Measurements from ENCODE around the gene ENOX2.

ENOX2 gene, protein sequence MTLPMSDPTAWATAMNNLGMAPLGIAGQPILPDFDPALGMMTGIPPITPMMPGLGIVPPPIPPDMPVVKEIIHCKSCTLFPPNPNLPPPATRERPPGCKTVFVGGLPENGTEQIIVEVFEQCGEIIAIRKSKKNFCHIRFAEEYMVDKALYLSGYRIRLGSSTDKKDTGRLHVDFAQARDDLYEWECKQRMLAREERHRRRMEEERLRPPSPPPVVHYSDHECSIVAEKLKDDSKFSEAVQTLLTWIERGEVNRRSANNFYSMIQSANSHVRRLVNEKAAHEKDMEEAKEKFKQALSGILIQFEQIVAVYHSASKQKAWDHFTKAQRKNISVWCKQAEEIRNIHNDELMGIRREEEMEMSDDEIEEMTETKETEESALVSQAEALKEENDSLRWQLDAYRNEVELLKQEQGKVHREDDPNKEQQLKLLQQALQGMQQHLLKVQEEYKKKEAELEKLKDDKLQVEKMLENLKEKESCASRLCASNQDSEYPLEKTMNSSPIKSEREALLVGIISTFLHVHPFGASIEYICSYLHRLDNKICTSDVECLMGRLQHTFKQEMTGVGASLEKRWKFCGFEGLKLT

GRCh38 chrX:130902783-130903613 lies at the start of gene ENOX2:
TSS of gene ENOX2 (minus strand) at chrX:130903209. CDS start at chrX:130703216, 199,993 bp downstream.
- peak; percentile 99 for ATAC-seq
- no peak for TF ChIP-seq ZNF8 (CRISPR knock-in tag; IDR thresholded peaks at IDR 0.05)
- 0 out of 2 replicates have a peak, but pooled peaks have one; percentile 38 for TF ChIP-seq ZFP3 (CRISPR knock-in tag; IDR thresholded peaks at IDR 0.05)

GRCh38 chrX:130952266-130953043 lies 49.4 kb upstream of the ENOX2 start:
- no peak for TF ChIP-seq ARNTL (CRISPR knock-in tag; IDR thresholded peaks at IDR 0.05; ENCODE audit: borderline replicate concordance, low read depth)
- ATAC-seq: no peak

DNA sequence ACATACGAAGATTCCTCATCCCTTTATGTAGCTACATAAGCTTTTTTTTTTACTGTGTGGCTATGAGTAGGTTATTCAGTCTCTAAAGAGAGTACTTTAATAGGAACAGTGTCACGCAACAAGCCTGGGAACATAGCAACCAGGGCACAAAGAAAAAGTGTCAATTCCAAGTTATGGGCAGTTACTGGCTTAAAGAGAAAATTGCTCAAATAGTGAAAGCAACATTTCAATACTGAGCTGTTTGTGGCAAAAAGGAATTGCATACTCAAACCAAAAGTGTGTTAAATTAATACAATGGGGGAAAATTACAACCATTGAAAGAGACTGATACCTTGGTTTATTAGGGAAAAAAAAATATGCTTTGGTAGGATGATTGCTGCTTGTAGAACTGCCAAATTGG lies 41.2 kb upstream of the ENOX2 start:
- TF ChIP-seq RARB (CRISPR knock-in tag; IDR thresholded peaks at IDR 0.05) (no peak), ZFP3 (CRISPR knock-in tag; IDR thresholded peaks at IDR 0.05) (no peak), BACH2 (CRISPR knock-in tag; IDR thresholded peaks at IDR 0.05; ENCODE audit: borderline replicate concordance) (no peak), POU6F1 (CRISPR knock-in tag; IDR thresholded peaks at IDR 0.05; ENCODE audit: borderline replicate concordance, low read depth) (no peak), ZNF565 (CRISPR knock-in tag; conservative IDR thresholded peaks at IDR 0.05; ENCODE audit: low read depth) (no peak), ZFP30 (CRISPR knock-in tag; IDR thresholded peaks at IDR 0.05) (no peak), ESRRG (CRISPR knock-in tag; IDR thresholded peaks at IDR 0.05) (no peak), OSR1 (CRISPR knock-in tag; IDR thresholded peaks at IDR 0.05) (no peak), ZNF70 (CRISPR knock-in tag; IDR thresholded peaks at IDR 0.05) (no peak), ZNF8 (CRISPR knock-in tag; IDR thresholded peaks at IDR 0.05) (no peak), ISL1 (CRISPR knock-in tag; IDR thresholded peaks at IDR 0.05) (no peak), TCF4 (CRISPR knock-in tag; IDR thresholded peaks at IDR 0.05; ENCODE audit: borderline replicate concordance) (no peak), ZC3H10 (CRISPR knock-in tag; IDR thresholded peaks at IDR 0.05) (no peak)
- ATAC-seq: no peak

DNA sequence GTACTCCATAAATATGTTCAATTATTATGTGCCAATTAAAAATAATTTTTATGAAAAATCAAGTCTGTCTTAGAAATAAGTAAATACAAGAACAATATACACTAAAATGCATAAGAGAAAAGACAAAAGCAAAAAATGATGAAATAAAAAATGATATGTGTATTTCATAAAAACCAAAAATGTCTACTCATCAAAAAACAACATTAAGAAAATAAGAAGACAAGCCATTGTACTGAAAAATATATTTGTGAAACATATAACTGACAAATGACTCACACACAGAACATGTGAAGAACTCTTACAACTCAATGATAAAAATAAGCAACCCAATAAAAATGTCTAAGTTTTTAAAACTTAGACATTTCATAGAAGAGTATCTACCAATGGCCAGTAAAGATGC lies 34.1 kb upstream of the ENOX2 start:
- ATAC-seq: no peak

More for the DNA sequence above, 34.1 kb upstream of the ENOX2 start:
- TF ChIP-seq RARB (CRISPR knock-in tag; IDR thresholded peaks at IDR 0.05): no peak
- TF ChIP-seq BACH2 (CRISPR knock-in tag; IDR thresholded peaks at IDR 0.05; ENCODE audit: borderline replicate concordance): no peak
- TF ChIP-seq ZFP30 (CRISPR knock-in tag; IDR thresholded peaks at IDR 0.05): no peak
- TF ChIP-seq, protein P1, sequence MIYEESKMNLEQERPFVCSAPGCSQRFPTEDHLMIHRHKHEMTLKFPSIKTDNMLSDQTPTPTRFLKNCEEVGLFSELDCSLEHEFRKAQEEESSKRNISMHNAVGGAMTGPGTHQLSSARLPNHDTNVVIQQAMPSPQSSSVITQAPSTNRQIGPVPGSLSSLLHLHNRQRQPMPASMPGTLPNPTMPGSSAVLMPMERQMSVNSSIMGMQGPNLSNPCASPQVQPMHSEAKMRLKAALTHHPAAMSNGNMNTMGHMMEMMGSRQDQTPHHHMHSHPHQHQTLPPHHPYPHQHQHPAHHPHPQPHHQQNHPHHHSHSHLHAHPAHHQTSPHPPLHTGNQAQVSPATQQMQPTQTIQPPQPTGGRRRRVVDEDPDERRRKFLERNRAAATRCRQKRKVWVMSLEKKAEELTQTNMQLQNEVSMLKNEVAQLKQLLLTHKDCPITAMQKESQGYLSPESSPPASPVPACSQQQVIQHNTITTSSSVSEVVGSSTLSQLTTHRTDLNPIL (CRISPR knock-in tag; IDR thresholded peaks at IDR 0.05; ENCODE audit: low read depth): no peak
- TF ChIP-seq GLIS3 (CRISPR knock-in tag; IDR thresholded peaks at IDR 0.05): no peak
- TF ChIP-seq PPARA (CRISPR knock-in tag; IDR thresholded peaks at IDR 0.05; ENCODE audit: borderline replicate concordance): no peak
- TF ChIP-seq, protein P2, sequence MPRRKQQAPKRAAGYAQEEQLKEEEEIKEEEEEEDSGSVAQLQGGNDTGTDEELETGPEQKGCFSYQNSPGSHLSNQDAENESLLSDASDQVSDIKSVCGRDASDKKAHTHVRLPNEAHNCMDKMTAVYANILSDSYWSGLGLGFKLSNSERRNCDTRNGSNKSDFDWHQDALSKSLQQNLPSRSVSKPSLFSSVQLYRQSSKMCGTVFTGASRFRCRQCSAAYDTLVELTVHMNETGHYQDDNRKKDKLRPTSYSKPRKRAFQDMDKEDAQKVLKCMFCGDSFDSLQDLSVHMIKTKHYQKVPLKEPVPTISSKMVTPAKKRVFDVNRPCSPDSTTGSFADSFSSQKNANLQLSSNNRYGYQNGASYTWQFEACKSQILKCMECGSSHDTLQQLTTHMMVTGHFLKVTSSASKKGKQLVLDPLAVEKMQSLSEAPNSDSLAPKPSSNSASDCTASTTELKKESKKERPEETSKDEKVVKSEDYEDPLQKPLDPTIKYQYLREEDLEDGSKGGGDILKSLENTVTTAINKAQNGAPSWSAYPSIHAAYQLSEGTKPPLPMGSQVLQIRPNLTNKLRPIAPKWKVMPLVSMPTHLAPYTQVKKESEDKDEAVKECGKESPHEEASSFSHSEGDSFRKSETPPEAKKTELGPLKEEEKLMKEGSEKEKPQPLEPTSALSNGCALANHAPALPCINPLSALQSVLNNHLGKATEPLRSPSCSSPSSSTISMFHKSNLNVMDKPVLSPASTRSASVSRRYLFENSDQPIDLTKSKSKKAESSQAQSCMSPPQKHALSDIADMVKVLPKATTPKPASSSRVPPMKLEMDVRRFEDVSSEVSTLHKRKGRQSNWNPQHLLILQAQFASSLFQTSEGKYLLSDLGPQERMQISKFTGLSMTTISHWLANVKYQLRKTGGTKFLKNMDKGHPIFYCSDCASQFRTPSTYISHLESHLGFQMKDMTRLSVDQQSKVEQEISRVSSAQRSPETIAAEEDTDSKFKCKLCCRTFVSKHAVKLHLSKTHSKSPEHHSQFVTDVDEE (CRISPR knock-in tag; IDR thresholded peaks at IDR 0.05): no peak
- TF ChIP-seq SNAI2 (CRISPR knock-in tag; IDR thresholded peaks at IDR 0.05): no peak
- TF ChIP-seq TOX (CRISPR knock-in tag; IDR thresholded peaks at IDR 0.05; ENCODE audit: borderline replicate concordance): no peak
- no peak for TF ChIP-seq ISL1 (CRISPR knock-in tag; IDR thresholded peaks at IDR 0.05)
- TF ChIP-seq ZNF8 (CRISPR knock-in tag; IDR thresholded peaks at IDR 0.05): no peak
- no peak for TF ChIP-seq ZNF565 (CRISPR knock-in tag; conservative IDR thresholded peaks at IDR 0.05; ENCODE audit: low read depth)
- no peak for TF ChIP-seq ZNF70 (CRISPR knock-in tag; IDR thresholded peaks at IDR 0.05)
- TF ChIP-seq OSR1 (CRISPR knock-in tag; IDR thresholded peaks at IDR 0.05): no peak
- no peak for TF ChIP-seq POU6F1 (CRISPR knock-in tag; IDR thresholded peaks at IDR 0.05; ENCODE audit: borderline replicate concordance, low read depth)
- no peak for TF ChIP-seq ESRRG (CRISPR knock-in tag; IDR thresholded peaks at IDR 0.05)
- no peak for TF ChIP-seq CSRNP3 (CRISPR knock-in tag; IDR thresholded peaks at IDR 0.05)
- TF ChIP-seq ZC3H10 (CRISPR knock-in tag; IDR thresholded peaks at IDR 0.05): no peak

All from SK-N-SH treated with all-trans-retinoic acid at 6 μM for 48 hours (cell line).